B cell (primary cell): ENCODE measurements around the gene AUTS2. TPM values are rescaled to one million over a fixed set of nuclear protein-coding genes. Genes with fewer than 3 reads are reported as not detected.

Source experiments
- ATAC-seq: fragments of 200-7000 bp; cut with Tn5 transposase; one replicate; pipeline ENCODE4 v1.10.0; 2021; ENCODE audit warnings: low read depth, mild to moderate bottlenecking, moderate number of reproducible peaks, moderate library complexity
- CTCF ChIA-PET: fragments of 350-600 bp; sonication (Branson Sonifier 250); formaldehyde crosslinking; loops from one replicate; lab custom pipeline; 2021; ENCODE audit warnings: antibody characterized with exemption, inconsistent platforms; lab: Charles Lee
- POLR2A ChIA-PET: fragments of 350-600 bp; sonication (Branson Sonifier 250); formaldehyde crosslinking; loops from one replicate; lab custom pipeline; 2021; ENCODE audit warnings: antibody characterized with exemption; lab: Charles Lee
- DNase-seq: peaks from one replicate; pipeline ENCODE4 v3.0.0; 2013
- H2AFZ ChIP-seq: 2 replicates; pipeline ENCODE4 v1.6.1; 2012; ENCODE audit warnings: mild to moderate bottlenecking, low read depth, low read length; ENCODE audit not compliant: insufficient read depth, poor library complexity, severe bottlenecking
- H3K27ac ChIP-seq, 2 donors: 1 replicate in 1 of 2; 2 replicates in 1 of 2; pipeline ENCODE4 v1.5.1; 2012 to 2013; ENCODE audit warnings: low read length in 2 of 2, mild to moderate bottlenecking in 2 of 2, moderate library complexity in 1 of 2
- H3K27me3 ChIP-seq, 4 experiments: fragments of 200-600 bp in 1 of 4; sonication (generic) in 1 of 4; replicated peaks in 1 of 4; 1 replicate in 2 of 4; 2 replicates in 2 of 4; pipeline versions ENCODE4 v1.6.1 to v1.7.0; 2013 to 2016; ENCODE audit warnings: low read length in 3 of 4, mild to moderate bottlenecking in 2 of 4, mixed read lengths in 1 of 4, moderate library complexity in 1 of 4; ENCODE audit not compliant: insufficient read depth in 4 of 4, control insufficient read depth in 3 of 4; ENCODE audit errors: control extremely low read depth in 1 of 4
- H3K36me3 ChIP-seq, 2 experiments: replicated peaks in 1 of 2; 1 replicate in 1 of 2; 2 replicates in 1 of 2; pipeline versions ENCODE4 v1.6.1 to v1.7.1; 2013; ENCODE audit warnings: low read length in 1 of 2; ENCODE audit not compliant: insufficient read depth in 2 of 2, control insufficient read depth in 1 of 2; ENCODE audit errors: control extremely low read depth in 1 of 2, extremely low read depth in 1 of 2
- H3K4me1 ChIP-seq, 2 donors: fragments of 200-600 bp in 1 of 2; sonication (generic) in 1 of 2; 1 replicate in 1 of 2; 2 replicates in 1 of 2; pipeline versions ENCODE4 v1.5.1 to v1.6.1; 2013 to 2017; ENCODE audit warnings: low read length in 2 of 2; ENCODE audit not compliant: control insufficient read depth in 2 of 2, insufficient read depth in 2 of 2
- H3K4me2 ChIP-seq: replicated peaks from 2 replicates; pipeline ENCODE3; 2012; ENCODE audit warnings: mild to moderate bottlenecking, low read depth, low read length; ENCODE audit not compliant: poor library complexity, severe bottlenecking
- H3K4me3 ChIP-seq, 5 experiments: fragments of 200-600 bp in 1 of 5; sonication (generic) in 1 of 5; 1 replicate in 3 of 5; 2 replicates in 2 of 5; pipeline versions ENCODE4 v1.5.1 to v1.7.0; 2011 to 2016; ENCODE audit warnings: low read length in 4 of 5, mild to moderate bottlenecking in 4 of 5, low read depth in 2 of 5, control low read depth in 1 of 5, moderate library complexity in 1 of 5; ENCODE audit not compliant: insufficient read depth in 1 of 5; ENCODE audit errors: control extremely low read depth in 1 of 5, extremely low read depth in 1 of 5
- H3K79me2 ChIP-seq: fragments of 200-600 bp; sonication (generic); one replicate; pipeline ENCODE4 v1.6.0; 2016; ENCODE audit warnings: low read length; ENCODE audit not compliant: control insufficient read depth, insufficient read depth
- H3K9ac ChIP-seq: fragments of 200-600 bp; sonication (generic); 2 replicates; pipeline ENCODE4 v1.6.1; 2017; ENCODE audit warnings: mild to moderate bottlenecking, low read length, moderate library complexity
- H3K9me3 ChIP-seq, 3 donors: one replicate each; pipeline versions ENCODE4 v1.6.1 to v1.7.1; 2013; ENCODE audit warnings: low read length in 2 of 3; ENCODE audit not compliant: control insufficient read depth in 2 of 3, insufficient read depth in 1 of 3; ENCODE audit errors: control extremely low read depth in 1 of 3
- H4K20me1 ChIP-seq: 2 replicates; pipeline ENCODE4 v1.6.0; 2012; ENCODE audit warnings: mild to moderate bottlenecking, low read length; ENCODE audit not compliant: insufficient read depth, control insufficient read depth, poor library complexity, severe bottlenecking
- H3K27ac Mint-ChIP-seq: one replicate; pipeline ENCODE4 v1.8.0; 2021; ENCODE audit warnings: mixed read lengths
- H3K27me3 Mint-ChIP-seq: one replicate; pipeline ENCODE4 v1.8.0; 2021; ENCODE audit warnings: mixed read lengths
- H3K4me1 Mint-ChIP-seq: one replicate; pipeline ENCODE4 v1.8.0; 2021; ENCODE audit warnings: mixed read lengths
- H3K4me3 Mint-ChIP-seq: one replicate; pipeline ENCODE4 v1.8.0; 2021; ENCODE audit warnings: mixed read lengths
- H3K9me3 Mint-ChIP-seq: one replicate; pipeline ENCODE4 v1.8.0; 2022; ENCODE audit warnings: mixed read lengths; ENCODE audit not compliant: insufficient read depth
- CTCF ChIP-seq: fragments of 200-600 bp; IDR thresholded peaks from one replicate; pipeline ENCODE4 v1.8.0; 2022; ENCODE audit warnings: antibody characterized with exemption, mild to moderate bottlenecking
- EZH2 ChIP-seq: IDR thresholded peaks from 2 replicates; pipeline ENCODE4 v1.6.1; 2012; ENCODE audit warnings: borderline replicate concordance, low read depth, mild to moderate bottlenecking, moderate library complexity, low read length; ENCODE audit not compliant: insufficient read depth, poor library complexity, severe bottlenecking
- WGBS: methylation state at CpG from one replicate; pipeline ENCODE4 v1.1.5; 2013; ENCODE audit warnings: missing lambda C conversion rate; ENCODE audit not compliant: insufficient coverage; 5-methylcytosine and 5-hydroxymethylcytosine counted together
- intact Hi-C: fragments of 100-400 bp; cut with micrococcal nuclease; formaldehyde crosslinking; loops from one replicate; pipeline ENCODE4 v1.10.0; 2022
- polyA plus RNA-seq: library from polyadenylated mRNA; depleted of rRNA; stranded (reverse); fragments of >200 nt; gene quantifications from 2 replicates; pipeline ENCODE4 v1.2.3, GENCODE V29; 2012
- total RNA-seq, 2 donors: library from RNA; stranded (reverse); fragments of 120-200 nt in 1 of 2; gene quantifications; 1 replicate in 1 of 2; 2 replicates in 1 of 2; pipeline versions ENCODE4 v1.2.3 to v1.2.4, GENCODE V29; 2013 to 2022

AUTS2 gene
- total and polyA plus RNA-seq, 2 donors (not counting 1 experiment from before 2014, with no cell fraction given) = 22.3 to 35.0 TPM

DNA sequence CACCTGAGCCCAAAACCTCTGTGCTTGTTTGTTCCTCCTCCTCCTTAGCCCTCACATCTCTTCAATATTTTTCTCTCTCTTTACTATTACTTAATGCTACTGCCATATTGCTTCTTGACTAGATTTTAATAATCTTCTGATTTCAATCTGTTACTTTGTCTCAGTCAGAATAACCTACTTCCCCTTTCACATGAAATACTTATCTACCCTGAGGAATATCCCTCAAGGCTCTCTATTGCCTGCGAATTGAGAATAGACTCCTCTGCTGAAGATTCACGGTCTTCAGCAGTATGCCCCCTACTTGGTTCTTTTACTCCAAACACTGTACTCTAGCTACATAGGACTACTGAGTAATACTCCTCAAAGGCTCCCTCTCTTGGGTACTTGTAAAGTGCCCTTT is 430.3 kb downstream of the AUTS2 start:
- H3K4me3 ChIP-seq = no peak overlapping the region
- no peaks in the 10 kb centered on the region for H3K27me3 Mint-ChIP-seq
- ChIA-PET CTCF (no interaction called here), POLR2A (no interaction called here)
- H3K9me3 Mint-ChIP-seq = peaks cover 3% of the 10 kb centered on the region
- no peak overlapping the region for H3K4me2 ChIP-seq
- no peak for ATAC-seq
- no peaks in the 10 kb centered on the region for H3K27me3 ChIP-seq
- H3K4me3 Mint-ChIP-seq = no peak overlapping the region
- peaks cover 14 to 22% of the 10 kb centered on the region in 2 donors for H3K4me1 ChIP-seq
- H3K27ac ChIP-seq = no peak overlapping the region
- WGBS = 100% methylated on average over 2 of the region's 2 CpGs
- intact Hi-C loops = no loop called here
- peaks cover 0 to 4% (median 2%) of the 10 kb centered on the region in 3 donors for H3K9me3 ChIP-seq
- no peaks in the 10 kb centered on the region for H3K36me3 ChIP-seq
- no peak for DNase-seq
- TF ChIP-seq EZH2 (no peak), CTCF (no peak)
- peaks cover 30% of the 10 kb centered on the region for H3K79me2 ChIP-seq
- no peak overlapping the region for H3K27ac Mint-ChIP-seq
- no peak overlapping the region for H3K9ac ChIP-seq
- H3K4me1 Mint-ChIP-seq = peaks cover 32% of the 10 kb centered on the region
- no peak overlapping the region for H2AFZ ChIP-seq
- H4K20me1 ChIP-seq = peaks cover 12% of the 10 kb centered on the region

DNA sequence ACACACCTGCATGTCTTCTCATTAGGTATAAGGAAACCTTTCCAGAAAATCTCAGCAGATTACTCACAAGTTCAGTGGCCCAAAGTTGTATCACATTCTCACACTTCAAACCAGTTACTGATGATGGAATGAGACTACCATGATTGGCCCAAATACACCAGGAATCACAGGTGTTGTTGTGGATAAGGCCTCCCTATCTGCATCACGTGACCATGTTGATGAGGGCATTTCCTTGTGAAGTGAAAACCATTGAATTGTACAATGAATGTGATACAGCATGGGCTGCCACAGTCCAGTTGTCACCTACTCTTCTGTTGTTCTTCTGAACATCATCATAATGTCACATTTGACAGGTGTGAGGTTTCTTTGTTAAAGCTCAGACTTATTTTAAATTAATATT is 431.7 kb downstream of the AUTS2 start:
- Histone ChIP-seq H3K27ac (no peak overlapping the region), H3K36me3 (no peaks in the 10 kb centered on the region), H4K20me1 (peaks cover 12% of the 10 kb centered on the region), H3K79me2 (peaks cover 30% of the 10 kb centered on the region), H3K9ac (no peak overlapping the region), H3K9me3 (peaks cover 0 to 4% (median 2%) of the 10 kb centered on the region in 3 donors), H3K4me3 (no peak overlapping the region), H3K4me2 (no peak overlapping the region), H3K27me3 (no peaks in the 10 kb centered on the region), H3K4me1 (peaks cover 14 to 22% of the 10 kb centered on the region in 2 donors), H2AFZ (no peak overlapping the region)
- ChIA-PET CTCF (interaction anchor here (0.6 kb wide), 1 partner anchor 1021 kb away, joined by 3 read pairs; no protein-coding TSS in a partner anchor), POLR2A (no interaction called here)
- intact Hi-C loops = no loop called here
- TF ChIP-seq CTCF (no peak), EZH2 (no peak)
- Mint-ChIP-seq H3K4me3 (no peak overlapping the region), H3K27ac (no peak overlapping the region), H3K9me3 (peaks cover 3% of the 10 kb centered on the region), H3K4me1 (peaks cover 30% of the 10 kb centered on the region), H3K27me3 (no peaks in the 10 kb centered on the region)
- DNase-seq = no peak
- ATAC-seq = no peak
- 83% methylated on average over 1 of the region's 1 CpG for WGBS
